HEK293 (cell line): ENCODE data around the gene FNDC10.
A peak's percentile ranks its signal among the peaks of the same experiment; 100 is the strongest.

Experiments
- CTCF ChIA-PET: fragments of 350-600 bp; formaldehyde crosslinking; extraction: SDS; loops from one replicate; lab custom pipeline; 2021; ENCODE audit warnings: antibody characterized with exemption; lab: Yijun Ruan, JAX
- POLR2A ChIA-PET: fragments of 300-600 bp; formaldehyde crosslinking; extraction: SDS; loops from one replicate; lab custom pipeline; 2020; ENCODE audit warnings: antibody characterized with exemption, inconsistent platforms; lab: Yijun Ruan, JAX
- H3K27ac ChIP-seq: fragments of 200-500 bp; sonication (Bioruptor generic); 2 replicates; pipeline ENCODE4 v1.5.1; 2014; ENCODE audit warnings: low read depth, low read length, control low read depth, inconsistent platforms; ENCODE audit errors: extremely low read depth
- H3K36me3 ChIP-seq, 2 experiments: fragments of 200-500 bp in 1 of 2; sonication (Bioruptor generic) in 1 of 2; 1 replicate in 1 of 2; 2 replicates in 1 of 2; pipeline ENCODE4 v1.5.1; 2014 to 2017; ENCODE audit warnings: inconsistent platforms in 2 of 2, low read length in 2 of 2; ENCODE audit not compliant: control insufficient read depth in 2 of 2, insufficient read depth in 1 of 2
- H3K4me1 ChIP-seq: fragments of 200-500 bp; sonication (Bioruptor generic); 2 replicates; pipeline ENCODE4 v1.5.1; 2014; ENCODE audit warnings: mild to moderate bottlenecking, low read length, inconsistent platforms; ENCODE audit not compliant: control insufficient read depth, insufficient read depth
- H3K4me3 ChIP-seq: 2 replicates; pipeline ENCODE4 v1.5.1; 2011; ENCODE audit warnings: low read depth, mild to moderate bottlenecking, control low read depth, low read length, moderate library complexity
- H3K9me3 ChIP-seq: fragments of 200-500 bp; sonication (Bioruptor generic); 2 replicates; pipeline ENCODE4 v1.5.1; 2014; ENCODE audit warnings: low read depth, low read length, inconsistent platforms; ENCODE audit not compliant: control insufficient read depth, insufficient read depth
- GLIS2 ChIP-seq: fragments of 450-650 bp; formaldehyde crosslinking; IDR thresholded peaks from 2 replicates; pipeline ENCODE4 v1.5.1; 2016; ENCODE audit warnings: missing biosample characterization, missing genetic modification characterization
- KLF8 ChIP-seq: fragments of 450-650 bp; formaldehyde crosslinking; IDR thresholded peaks from 2 replicates; pipeline ENCODE4 v1.5.1; 2016; ENCODE audit warnings: missing biosample characterization, missing genetic modification characterization
- ZFHX2 ChIP-seq: fragments of 450-650 bp; formaldehyde crosslinking; conservative IDR thresholded peaks from 2 replicates; pipeline ENCODE4 v1.5.1; 2016; ENCODE audit warnings: missing biosample characterization, missing genetic modification characterization
- ZNF133 ChIP-seq: fragments of 450-650 bp; formaldehyde crosslinking; IDR thresholded peaks from 2 replicates; pipeline ENCODE4 v1.5.1; 2016; ENCODE audit warnings: missing biosample characterization, missing genetic modification characterization
- ZNF140 ChIP-seq: fragments of 450-650 bp; formaldehyde crosslinking; IDR thresholded peaks from 2 replicates; pipeline ENCODE4 v1.5.1; 2016; ENCODE audit warnings: missing biosample characterization, missing genetic modification characterization
- ZNF266 ChIP-seq: fragments of 450-650 bp; formaldehyde crosslinking; IDR thresholded peaks from 2 replicates; pipeline ENCODE4 v1.5.1; 2016; ENCODE audit warnings: missing biosample characterization, missing genetic modification characterization, low read depth
- ZNF292 ChIP-seq: fragments of 450-650 bp; formaldehyde crosslinking; IDR thresholded peaks from 2 replicates; pipeline ENCODE4 v1.5.1; 2016; ENCODE audit warnings: low read depth, missing biosample characterization, missing genetic modification characterization, borderline replicate concordance
- ZNF391 ChIP-seq: fragments of 450-650 bp; formaldehyde crosslinking; IDR thresholded peaks from 2 replicates; pipeline ENCODE4 v1.5.1; 2016; ENCODE audit warnings: low read depth, missing biosample characterization, missing genetic modification characterization, borderline replicate concordance
- ZNF600 ChIP-seq: fragments of 450-650 bp; formaldehyde crosslinking; IDR thresholded peaks from 2 replicates; pipeline ENCODE4 v1.5.1; 2016; ENCODE audit warnings: missing biosample characterization, missing genetic modification characterization
- ZNF777 ChIP-seq: fragments of 450-650 bp; formaldehyde crosslinking; IDR thresholded peaks from 2 replicates; pipeline ENCODE4 v1.5.1; 2017; ENCODE audit warnings: missing biosample characterization, missing genetic modification characterization, borderline replicate concordance
- ZSCAN16 ChIP-seq: fragments of 450-650 bp; formaldehyde crosslinking; IDR thresholded peaks from 2 replicates; pipeline ENCODE4 v1.5.1; 2016; ENCODE audit warnings: missing biosample characterization, missing genetic modification characterization
- TF ChIP-seq, protein P1 (sequence below): fragments of 450-650 bp; formaldehyde crosslinking; optimal IDR thresholded peaks from 2 replicates; pipeline ENCODE3; 2016; ENCODE audit warnings: missing biosample characterization, mild to moderate bottlenecking, missing genetic modification characterization
- TF ChIP-seq, protein P2 (sequence below): fragments of 450-650 bp; formaldehyde crosslinking; IDR thresholded peaks from 2 replicates; pipeline ENCODE4 v1.5.1; 2016; ENCODE audit warnings: missing biosample characterization, missing genetic modification characterization, borderline replicate concordance
- TF ChIP-seq, protein P3 (sequence below): fragments of 450-650 bp; formaldehyde crosslinking; IDR thresholded peaks from 2 replicates; pipeline ENCODE4 v1.5.1; 2017; ENCODE audit warnings: missing biosample characterization, missing genetic modification characterization
- TF ChIP-seq, protein P4 (sequence below): fragments of 450-650 bp; IDR thresholded peaks from 2 replicates; pipeline ENCODE4 v1.5.1; 2018; ENCODE audit warnings: missing biosample characterization, mild to moderate bottlenecking, missing genetic modification characterization
- TF ChIP-seq, protein P5 (sequence below): fragments of 450-650 bp; formaldehyde crosslinking; IDR thresholded peaks from 2 replicates; pipeline ENCODE4 v1.5.1; 2016; ENCODE audit warnings: missing biosample characterization, missing genetic modification characterization

Gene FNDC10

DNA sequence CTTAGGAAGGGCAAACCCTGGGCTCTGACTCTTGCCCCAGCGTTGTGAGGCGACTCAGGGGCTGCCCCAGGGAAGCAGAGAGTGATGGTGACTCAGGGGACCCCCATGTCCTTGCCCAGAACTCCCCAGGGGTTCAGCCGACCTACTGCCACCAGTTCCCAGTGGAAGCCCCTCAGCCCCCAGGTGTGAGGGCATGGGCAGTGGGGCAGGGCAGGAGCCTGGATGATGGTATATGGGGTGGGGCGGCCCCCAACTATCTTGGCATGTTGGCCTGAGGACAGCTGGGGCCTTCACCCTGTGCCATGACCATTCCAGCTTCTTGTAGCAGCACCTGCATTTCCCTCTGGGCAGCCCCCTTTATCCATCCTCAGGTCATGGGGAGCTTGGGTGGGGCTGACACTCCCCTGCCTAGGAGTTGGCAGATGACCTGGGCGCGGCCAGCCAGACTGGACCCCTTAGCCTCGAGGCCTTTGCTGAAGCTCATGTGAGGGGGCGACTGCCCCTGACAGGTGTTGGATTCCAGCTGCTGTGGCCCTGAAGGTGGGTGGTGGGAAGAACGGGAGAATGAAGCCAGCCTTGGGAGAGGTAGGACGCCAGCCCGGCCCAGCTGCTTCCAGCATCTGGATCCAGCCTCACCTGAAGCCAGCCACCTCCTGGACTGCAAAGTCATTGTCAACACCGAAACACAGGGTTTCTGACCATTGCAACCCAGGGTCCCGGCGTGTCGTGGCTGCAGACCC is 1.8 kb upstream of the FNDC10 start:
- POLR2A ChIA-PET: interaction anchor here (1.4 to 2.6 kb wide), 2 partner anchors 10 to 13 kb away, joined by 4 to 17 read pairs; partner anchors contain the start of gene MIB2
- Histone ChIP-seq H3K27ac (no peak overlapping the region), H3K9me3 (no peaks in the 10 kb centered on the region), H3K36me3 (no peaks in the 10 kb centered on the region), H3K4me3 (no peak overlapping the region), H3K4me1 (peaks cover 6% of the 10 kb centered on the region; the same call in 1 of the 2 replicates)
- 0 out of 2 replicates have a peak, but pooled peaks have one; percentile 32 for TF ChIP-seq ZNF600 (tag by site-specific recombination)
- peak; percentile 7; the same call in 1 of the 2 replicates for TF ChIP-seq KLF8
- TF ChIP-seq ZNF777 (tag by site-specific recombination): no peak
- TF ChIP-seq ZNF292 (tag by site-specific recombination): no peak
- TF ChIP-seq ZNF133: no peak
- CTCF ChIA-PET: interaction anchor here (0.6 kb wide), 1 partner anchor 257 kb away, joined by 3 read pairs; no protein-coding TSS in a partner anchor

DNA sequence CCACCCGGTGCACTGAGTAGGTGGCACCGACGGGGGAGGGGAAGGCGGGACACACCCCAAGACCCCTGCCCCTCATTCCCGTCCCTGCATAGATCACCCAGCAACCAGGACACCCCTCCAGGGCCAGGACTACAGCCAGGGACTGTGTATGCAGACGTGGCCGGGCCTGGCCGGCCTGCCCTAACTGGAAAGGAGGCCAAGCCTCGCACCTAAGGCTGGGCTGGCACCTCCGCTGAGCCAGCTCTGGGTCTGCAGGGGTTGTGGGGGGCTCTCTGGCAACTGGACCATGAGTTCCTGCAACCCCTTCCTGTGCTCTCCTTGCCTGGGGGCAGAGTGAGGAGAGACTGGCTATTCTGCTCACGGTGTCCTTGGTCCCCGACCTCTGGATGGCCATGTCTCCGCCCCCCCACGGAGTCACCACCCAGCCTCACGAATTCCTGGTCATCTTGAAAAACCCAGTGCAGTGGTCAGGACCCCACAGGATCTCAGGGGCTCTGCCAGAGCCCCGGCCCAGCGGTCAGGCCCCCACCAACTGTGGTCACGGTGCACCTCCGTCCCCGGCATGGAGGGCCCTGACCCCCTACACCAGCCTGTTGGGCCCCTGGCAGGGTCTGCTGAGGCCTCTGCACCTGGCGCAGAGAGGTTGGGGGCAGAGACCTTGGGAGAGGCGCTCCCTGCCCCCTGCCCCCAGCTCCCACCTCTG is 1.1 kb upstream of the FNDC10 start:
- Histone ChIP-seq H3K27ac (no peak overlapping the region), H3K36me3 (no peaks in the 10 kb centered on the region), H3K4me3 (no peak overlapping the region), H3K4me1 (peaks cover 6% of the 10 kb centered on the region; the same call in 1 of the 2 replicates), H3K9me3 (no peaks in the 10 kb centered on the region)
- ChIA-PET CTCF (interaction anchor here (0.6 kb wide), 1 partner anchor 256 kb away, joined by 3 read pairs; no protein-coding TSS in a partner anchor), POLR2A (interaction anchor here (1.4 to 2.6 kb wide), 2 partner anchors 11 to 13 kb away, joined by 4 to 17 read pairs; partner anchors contain the start of gene MIB2)
- TF ChIP-seq ZFHX2 (tag by site-specific recombination): 0 out of 2 replicates have a peak, but pooled peaks have one; percentile 3
- no peak for TF ChIP-seq ZNF391
- TF ChIP-seq GLIS2: peak; percentile 39
- TF ChIP-seq, protein P1, sequence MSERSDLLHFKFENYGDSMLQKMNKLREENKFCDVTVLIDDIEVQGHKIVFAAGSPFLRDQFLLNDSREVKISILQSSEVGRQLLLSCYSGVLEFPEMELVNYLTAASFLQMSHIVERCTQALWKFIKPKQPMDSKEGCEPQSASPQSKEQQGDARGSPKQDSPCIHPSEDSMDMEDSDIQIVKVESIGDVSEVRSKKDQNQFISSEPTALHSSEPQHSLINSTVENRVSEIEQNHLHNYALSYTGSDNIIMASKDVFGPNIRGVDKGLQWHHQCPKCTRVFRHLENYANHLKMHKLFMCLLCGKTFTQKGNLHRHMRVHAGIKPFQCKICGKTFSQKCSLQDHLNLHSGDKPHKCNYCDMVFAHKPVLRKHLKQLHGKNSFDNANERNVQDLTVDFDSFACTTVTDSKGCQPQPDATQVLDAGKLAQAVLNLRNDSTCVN (tag by site-specific recombination): no peak
- no peak for TF ChIP-seq ZNF266 (tag by site-specific recombination)
- no peak for TF ChIP-seq ZSCAN16

DNA sequence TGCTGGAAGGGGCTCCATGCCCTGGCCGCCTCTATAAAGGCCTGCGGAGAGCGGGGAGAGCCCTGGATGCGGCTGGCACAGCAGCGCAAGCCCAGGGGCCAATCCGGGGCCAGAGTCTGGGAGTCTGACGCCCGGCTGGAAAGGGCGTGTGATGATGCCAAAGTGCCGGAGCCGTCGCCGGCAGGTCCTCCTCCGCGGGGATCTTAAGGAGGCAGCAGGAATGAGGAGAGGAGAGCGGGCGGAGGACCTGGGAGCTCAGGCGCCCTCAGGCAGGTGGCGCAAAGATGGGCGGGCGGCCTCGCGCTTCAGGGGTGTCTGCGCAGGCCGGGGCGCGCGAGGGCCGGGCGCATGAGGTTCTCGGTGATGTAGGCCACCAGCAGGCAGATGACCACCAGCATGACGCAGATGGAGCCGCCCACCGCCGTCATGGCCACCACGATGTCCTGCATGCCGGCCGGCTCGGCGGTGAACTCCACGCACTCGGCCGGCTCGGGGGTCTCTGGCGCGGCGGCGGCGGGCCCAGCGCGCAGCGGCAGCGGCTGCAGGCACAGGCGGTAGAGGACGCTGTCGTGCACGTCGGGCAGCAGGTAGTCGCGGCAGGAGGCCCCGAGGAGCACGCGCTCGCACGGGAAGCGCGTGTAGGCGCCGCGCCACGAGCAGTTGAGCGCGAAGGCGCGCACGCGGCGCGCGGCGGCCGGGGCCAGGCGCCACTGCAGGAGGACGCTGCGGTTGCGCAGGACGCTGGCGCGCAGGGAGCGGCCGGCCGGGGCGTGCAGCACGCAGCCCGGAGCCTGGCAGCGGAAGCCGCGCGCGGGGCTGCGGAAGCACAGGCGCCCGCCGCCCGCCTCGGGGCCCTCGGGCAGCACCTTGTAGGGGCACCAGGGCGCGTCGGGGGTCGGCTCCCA is 653 bp downstream of the FNDC10 start:
- CTCF ChIA-PET: interaction anchor here (0.5 kb wide), 1 partner anchor 41 kb away, joined by 5 read pairs; no protein-coding TSS in a partner anchor
- POLR2A ChIA-PET: no interaction called here
- peak overlapping the region; percentile 32; the same call in 1 of the 2 replicates for H3K27ac ChIP-seq
- TF ChIP-seq, protein P2, sequence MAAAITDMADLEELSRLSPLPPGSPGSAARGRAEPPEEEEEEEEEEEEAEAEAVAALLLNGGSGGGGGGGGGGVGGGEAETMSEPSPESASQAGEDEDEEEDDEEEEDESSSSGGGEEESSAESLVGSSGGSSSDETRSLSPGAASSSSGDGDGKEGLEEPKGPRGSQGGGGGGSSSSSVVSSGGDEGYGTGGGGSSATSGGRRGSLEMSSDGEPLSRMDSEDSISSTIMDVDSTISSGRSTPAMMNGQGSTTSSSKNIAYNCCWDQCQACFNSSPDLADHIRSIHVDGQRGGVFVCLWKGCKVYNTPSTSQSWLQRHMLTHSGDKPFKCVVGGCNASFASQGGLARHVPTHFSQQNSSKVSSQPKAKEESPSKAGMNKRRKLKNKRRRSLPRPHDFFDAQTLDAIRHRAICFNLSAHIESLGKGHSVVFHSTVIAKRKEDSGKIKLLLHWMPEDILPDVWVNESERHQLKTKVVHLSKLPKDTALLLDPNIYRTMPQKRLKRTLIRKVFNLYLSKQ: no peak
- TF ChIP-seq, protein P3, sequence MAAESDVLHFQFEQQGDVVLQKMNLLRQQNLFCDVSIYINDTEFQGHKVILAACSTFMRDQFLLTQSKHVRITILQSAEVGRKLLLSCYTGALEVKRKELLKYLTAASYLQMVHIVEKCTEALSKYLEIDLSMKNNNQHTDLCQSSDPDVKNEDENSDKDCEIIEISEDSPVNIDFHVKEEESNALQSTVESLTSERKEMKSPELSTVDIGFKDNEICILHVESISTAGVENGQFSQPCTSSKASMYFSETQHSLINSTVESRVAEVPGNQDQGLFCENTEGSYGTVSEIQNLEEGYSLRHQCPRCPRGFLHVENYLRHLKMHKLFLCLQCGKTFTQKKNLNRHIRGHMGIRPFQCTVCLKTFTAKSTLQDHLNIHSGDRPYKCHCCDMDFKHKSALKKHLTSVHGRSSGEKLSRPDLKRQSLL (tag by site-specific recombination): peak; percentile 32; the same call in 1 of the 2 replicates
- TF ChIP-seq, protein P4, sequence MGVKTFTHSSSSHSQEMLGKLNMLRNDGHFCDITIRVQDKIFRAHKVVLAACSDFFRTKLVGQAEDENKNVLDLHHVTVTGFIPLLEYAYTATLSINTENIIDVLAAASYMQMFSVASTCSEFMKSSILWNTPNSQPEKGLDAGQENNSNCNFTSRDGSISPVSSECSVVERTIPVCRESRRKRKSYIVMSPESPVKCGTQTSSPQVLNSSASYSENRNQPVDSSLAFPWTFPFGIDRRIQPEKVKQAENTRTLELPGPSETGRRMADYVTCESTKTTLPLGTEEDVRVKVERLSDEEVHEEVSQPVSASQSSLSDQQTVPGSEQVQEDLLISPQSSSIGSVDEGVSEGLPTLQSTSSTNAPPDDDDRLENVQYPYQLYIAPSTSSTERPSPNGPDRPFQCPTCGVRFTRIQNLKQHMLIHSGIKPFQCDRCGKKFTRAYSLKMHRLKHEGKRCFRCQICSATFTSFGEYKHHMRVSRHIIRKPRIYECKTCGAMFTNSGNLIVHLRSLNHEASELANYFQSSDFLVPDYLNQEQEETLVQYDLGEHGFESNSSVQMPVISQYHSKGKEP (tag by site-specific recombination): no peak
- TF ChIP-seq, protein P5, sequence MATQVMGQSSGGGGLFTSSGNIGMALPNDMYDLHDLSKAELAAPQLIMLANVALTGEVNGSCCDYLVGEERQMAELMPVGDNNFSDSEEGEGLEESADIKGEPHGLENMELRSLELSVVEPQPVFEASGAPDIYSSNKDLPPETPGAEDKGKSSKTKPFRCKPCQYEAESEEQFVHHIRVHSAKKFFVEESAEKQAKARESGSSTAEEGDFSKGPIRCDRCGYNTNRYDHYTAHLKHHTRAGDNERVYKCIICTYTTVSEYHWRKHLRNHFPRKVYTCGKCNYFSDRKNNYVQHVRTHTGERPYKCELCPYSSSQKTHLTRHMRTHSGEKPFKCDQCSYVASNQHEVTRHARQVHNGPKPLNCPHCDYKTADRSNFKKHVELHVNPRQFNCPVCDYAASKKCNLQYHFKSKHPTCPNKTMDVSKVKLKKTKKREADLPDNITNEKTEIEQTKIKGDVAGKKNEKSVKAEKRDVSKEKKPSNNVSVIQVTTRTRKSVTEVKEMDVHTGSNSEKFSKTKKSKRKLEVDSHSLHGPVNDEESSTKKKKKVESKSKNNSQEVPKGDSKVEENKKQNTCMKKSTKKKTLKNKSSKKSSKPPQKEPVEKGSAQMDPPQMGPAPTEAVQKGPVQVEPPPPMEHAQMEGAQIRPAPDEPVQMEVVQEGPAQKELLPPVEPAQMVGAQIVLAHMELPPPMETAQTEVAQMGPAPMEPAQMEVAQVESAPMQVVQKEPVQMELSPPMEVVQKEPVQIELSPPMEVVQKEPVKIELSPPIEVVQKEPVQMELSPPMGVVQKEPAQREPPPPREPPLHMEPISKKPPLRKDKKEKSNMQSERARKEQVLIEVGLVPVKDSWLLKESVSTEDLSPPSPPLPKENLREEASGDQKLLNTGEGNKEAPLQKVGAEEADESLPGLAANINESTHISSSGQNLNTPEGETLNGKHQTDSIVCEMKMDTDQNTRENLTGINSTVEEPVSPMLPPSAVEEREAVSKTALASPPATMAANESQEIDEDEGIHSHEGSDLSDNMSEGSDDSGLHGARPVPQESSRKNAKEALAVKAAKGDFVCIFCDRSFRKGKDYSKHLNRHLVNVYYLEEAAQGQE: no peak
- no peak for TF ChIP-seq ZNF140 (tag by site-specific recombination)
- no peak overlapping the region; the same call in 1 of the 2 replicates for H3K4me3 ChIP-seq
- H3K36me3 ChIP-seq: no peaks in the 10 kb centered on the region
- H3K4me1 ChIP-seq: peaks cover 6% of the 10 kb centered on the region; the same call in 1 of the 2 replicates
- no peaks in the 10 kb centered on the region for H3K9me3 ChIP-seq
